ENCODE measurements around the gene CNTNAP4. TPM values are rescaled to one million over a fixed set of nuclear protein-coding genes. Genes with fewer than 3 reads are reported as not detected.
A peak's percentile ranks its signal among the peaks of the same experiment; 100 is the strongest.

Gene CNTNAP4
- total RNA-seq, 1 donor from 2014 or later = 1.2 TPM

GRCh38 chr16:76280421-76281215, 3.4 kb downstream of the CNTNAP4 start:
- Mint-ChIP-seq H3K27me3 (ENCODE audit: unreplicated experiment) (no peaks in the 10 kb centered on the region), H3K4me3 (ENCODE audit: unreplicated experiment) (no peak overlapping the region), H3K4me1 (ENCODE audit: low read depth, unreplicated experiment) (peaks cover 8% of the 10 kb centered on the region), H3K9me3 (ENCODE audit: unreplicated experiment) (no peaks in the 10 kb centered on the region), H3K36me3 (ENCODE audit: unreplicated experiment) (no peaks in the 10 kb centered on the region), H3K27ac (ENCODE audit: unreplicated experiment) (no peak overlapping the region)
- TF ChIP-seq CTCF (IDR thresholded peaks at IDR 0.05; ENCODE audit: partially characterized antibody, unreplicated experiment) = no peak
- DNase-seq = no peak

- Mint-ChIP-seq H3K9me3 (ENCODE audit: unreplicated experiment) (peaks cover 1% of the 10 kb centered on the region), H3K4me3 (ENCODE audit: unreplicated experiment) (no peak overlapping the region), H3K36me3 (ENCODE audit: unreplicated experiment) (no peaks in the 10 kb centered on the region), H3K4me1 (ENCODE audit: low read depth, unreplicated experiment) (peaks cover 7% of the 10 kb centered on the region), H3K27me3 (ENCODE audit: unreplicated experiment) (no peaks in the 10 kb centered on the region), H3K27ac (ENCODE audit: unreplicated experiment) (no peak overlapping the region)
- DNase-seq = no peak
- no peak for TF ChIP-seq CTCF (IDR thresholded peaks at IDR 0.05; ENCODE audit: partially characterized antibody, unreplicated experiment)
Measured at GRCh38 chr16:76287466-76287865, 10.3 kb downstream of the CNTNAP4 start.

- Mint-ChIP-seq H3K36me3 (ENCODE audit: unreplicated experiment) (no peaks in the 10 kb centered on the region), H3K27me3 (ENCODE audit: unreplicated experiment) (peaks cover 2% of the 10 kb centered on the region), H3K4me3 (ENCODE audit: unreplicated experiment) (no peak overlapping the region), H3K9me3 (ENCODE audit: unreplicated experiment) (peaks cover 1% of the 10 kb centered on the region), H3K27ac (ENCODE audit: unreplicated experiment) (peak overlapping the region; percentile 70), H3K4me1 (ENCODE audit: low read depth, unreplicated experiment) (peaks cover 8% of the 10 kb centered on the region)
- TF ChIP-seq CTCF (IDR thresholded peaks at IDR 0.05; ENCODE audit: partially characterized antibody, unreplicated experiment) = no peak
- no peak for DNase-seq
Measured at GRCh38 chr16:76292218-76292617, 15.0 kb downstream of the CNTNAP4 start.

- TF ChIP-seq CTCF (IDR thresholded peaks at IDR 0.05; ENCODE audit: partially characterized antibody, unreplicated experiment) = no peak
- peaks cover 2% of the 10 kb centered on the region for H3K27me3 Mint-ChIP-seq (ENCODE audit: unreplicated experiment)
Measured at GRCh38 chr16:76293980-76294379, 16.8 kb downstream of the CNTNAP4 start.

More at GRCh38 chr16:76293980-76294379, 16.8 kb downstream of the CNTNAP4 start:
- Mint-ChIP-seq H3K36me3 (ENCODE audit: unreplicated experiment) (no peaks in the 10 kb centered on the region), H3K27ac (ENCODE audit: unreplicated experiment) (no peak overlapping the region), H3K4me1 (ENCODE audit: low read depth, unreplicated experiment) (peaks cover 8% of the 10 kb centered on the region), H3K9me3 (ENCODE audit: unreplicated experiment) (no peaks in the 10 kb centered on the region), H3K4me3 (ENCODE audit: unreplicated experiment) (no peak overlapping the region)
- DNase-seq = no peak

All from glutamatergic neuron (in vitro differentiated cells).